BLaER1 treated with 17β-estradiol and CSF1 and Interleukin-3, amounts not matched to agents 10 nM and 100 nM (cell line): ENCODE measurements around the gene MYH11.
"Not testable (repeated sequence)": the region's sequence is repeated elsewhere in the genome, so short reads cannot be mapped to it uniquely, and the experiment has no call there.

ENCODE experiments used
- H3K27ac ChIP-seq, 11 experiments: shearing (Covaris generic); formaldehyde crosslinking; 2 replicates each; pipeline ENCODE4 v1.8.1; 2022
- H3K27me3 ChIP-seq, 11 experiments: shearing (Covaris generic); formaldehyde crosslinking; 2 replicates each; pipeline ENCODE4 v1.8.1; 2022
- H3K36me3 ChIP-seq, 11 experiments: shearing (Covaris generic); formaldehyde crosslinking; 2 replicates each; pipeline ENCODE4 v1.8.1; 2022
- H3K4me1 ChIP-seq, 10 experiments: shearing (Covaris generic); formaldehyde crosslinking; 2 replicates each; pipeline ENCODE4 v1.8.1; 2022
- H3K4me2 ChIP-seq, 11 experiments: shearing (Covaris generic); formaldehyde crosslinking; 2 replicates each; pipeline ENCODE4 v1.8.1; 2022
- H3K4me3 ChIP-seq, 10 experiments: shearing (Covaris generic); formaldehyde crosslinking; 2 replicates each; pipeline ENCODE4 v1.8.1; 2022
- H3K9ac ChIP-seq, 11 experiments: shearing (Covaris generic); formaldehyde crosslinking; 2 replicates each; pipeline ENCODE4 v1.8.1; 2022
- H3K9me3 ChIP-seq, 11 experiments: shearing (Covaris generic); formaldehyde crosslinking; replicated peaks in 1 of 11; 2 replicates each; pipeline ENCODE4 v1.8.1; 2022
- H4K20me1 ChIP-seq, 11 experiments: shearing (Covaris generic); formaldehyde crosslinking; 2 replicates each; pipeline ENCODE4 v1.8.1; 2022
- Cebpa-rat ChIP-seq, 11 experiments: shearing (Covaris generic); IDR thresholded peaks; 2 replicates each; pipeline ENCODE4 v1.8.1; 2022

The MYH11 gene

GRCh38 chr16:15682105-15682570, 174.7 kb downstream of the MYH11 start:
- no peaks in the 10 kb centered on the region for H3K9me3 ChIP-seq
- H4K20me1 ChIP-seq = peaks cover 0 to 40% (median 28%) of the 10 kb centered on the region in 11 experiments; a peak in 18 of 22 replicates
- no peak for TF ChIP-seq Cebpa-rat (IDR thresholded peaks at IDR 0.05)
- no peak overlapping the region for H3K4me3 ChIP-seq
- H3K36me3 ChIP-seq = peaks cover 93 to 100% (median 100%) of the 10 kb centered on the region in 11 experiments
- H3K9ac ChIP-seq = peak overlapping the region in 1 of 11 experiments; percentile 19; a peak in 1 of 22 replicates
- H3K27me3 ChIP-seq = no peaks in the 10 kb centered on the region
- peak overlapping the region in 10 of 11 experiments; percentile 8 to 74 (median 44); a peak in 12 of 22 replicates for H3K27ac ChIP-seq
- peaks cover 7 to 52% (median 37%) of the 10 kb centered on the region in 10 experiments; a peak in 19 of 20 replicates for H3K4me1 ChIP-seq
- peak overlapping the region in 3 of 11 experiments; percentile 25 to 68 (median 32); a peak in 4 of 22 replicates for H3K4me2 ChIP-seq

GRCh38 chr16:15677447-15677846, 179.4 kb downstream of the MYH11 start:
- no peak for TF ChIP-seq Cebpa-rat (IDR thresholded peaks at IDR 0.05)
- Histone ChIP-seq H3K9me3 (no peaks in the 10 kb centered on the region), H3K4me1 (peaks cover 31 to 93% (median 77%) of the 10 kb centered on the region in 10 experiments), H3K4me2 (peak overlapping the region in 6 of 11 experiments; percentile 2 to 95 (median 86); a peak in 5 of 22 replicates), H3K36me3 (peaks cover 72 to 92% (median 90%) of the 10 kb centered on the region in 11 experiments), H3K9ac (peak overlapping the region in 6 of 11 experiments; percentile 5 to 44 (median 18); a peak in 5 of 22 replicates), H3K27me3 (no peaks in the 10 kb centered on the region), H4K20me1 (peaks cover 0 to 7% (median 0%) of the 10 kb centered on the region in 11 experiments; a peak in 2 of 22 replicates), H3K4me3 (no peak overlapping the region), H3K27ac (peak overlapping the region in 10 of 11 experiments; percentile 52 to 99 (median 98); a peak in 19 of 22 replicates)

- Histone ChIP-seq H3K4me1 (peaks cover 41 to 94% (median 81%) of the 10 kb centered on the region in 10 experiments), H3K36me3 (peaks cover 73 to 90% (median 85%) of the 10 kb centered on the region in 11 experiments), H3K9ac (peak overlapping the region in 4 of 11 experiments; percentile 2 to 83 (median 32); a peak in 6 of 22 replicates), H3K27ac (peak overlapping the region in 10 of 11 experiments; percentile 96 to 99 (median 98); a peak in 20 of 22 replicates), H4K20me1 (peaks cover 0 to 7% (median 0%) of the 10 kb centered on the region in 11 experiments; a peak in 1 of 22 replicates), H3K4me2 (peak overlapping the region in 8 of 11 experiments; percentile 82 to 96 (median 90); a peak in 11 of 22 replicates), H3K4me3 (no peak overlapping the region; a peak in 1 of 20 replicates), H3K27me3 (no peaks in the 10 kb centered on the region), H3K9me3 (no peaks in the 10 kb centered on the region)
- TF ChIP-seq Cebpa-rat (IDR thresholded peaks at IDR 0.05) = no peak
These were observed 180.3 kb downstream of the MYH11 start for GRCh38 chr16:15676506-15676905.

GRCh38 chr16:15674571-15674970, 182.3 kb downstream of the MYH11 start:
- Histone ChIP-seq H3K9ac (peak overlapping the region; percentile 83 to 92 (median 89); a peak in 16 of 22 replicates), H3K4me2 (peak overlapping the region; percentile 79 to 96 (median 88)), H3K9me3 (no peaks in the 10 kb centered on the region), H3K4me1 (peaks cover 43 to 97% (median 87%) of the 10 kb centered on the region in 10 experiments), H3K27ac (peak overlapping the region; percentile 96 to 99 (median 98); a peak in 21 of 22 replicates), H3K36me3 (peaks cover 73 to 90% (median 86%) of the 10 kb centered on the region in 11 experiments), H4K20me1 (no peaks in the 10 kb centered on the region), H3K4me3 (peak overlapping the region in 2 of 10 experiments; percentile 23 to 59; a peak in 1 of 20 replicates), H3K27me3 (no peaks in the 10 kb centered on the region)
- peak in 2 of 11 experiments; percentile 36 to 47; a peak in 2 of 22 replicates for TF ChIP-seq Cebpa-rat (IDR thresholded peaks at IDR 0.05)

GRCh38 chr16:15672514-15673167, 184.2 kb downstream of the MYH11 start:
- Histone ChIP-seq H3K27ac (peak overlapping the region; percentile 96 to 99 (median 98)), H3K36me3 (peaks cover 73 to 90% (median 86%) of the 10 kb centered on the region in 11 experiments), H3K4me3 (peak overlapping the region in 8 of 10 experiments; percentile 17 to 59 (median 36); a peak in 14 of 20 replicates), H3K27me3 (no peaks in the 10 kb centered on the region), H3K4me2 (peak overlapping the region; percentile 79 to 96 (median 88)), H3K4me1 (peaks cover 42 to 97% (median 81%) of the 10 kb centered on the region in 10 experiments), H3K9me3 (no peaks in the 10 kb centered on the region), H3K9ac (peak overlapping the region; percentile 83 to 92 (median 89)), H4K20me1 (no peaks in the 10 kb centered on the region; a peak in 1 of 22 replicates)
- TF ChIP-seq Cebpa-rat (IDR thresholded peaks at IDR 0.05) = peak; percentile 98 to 100 (median 99)

GRCh38 chr16:15672127-15672513, 184.7 kb downstream of the MYH11 start:
- Histone ChIP-seq H3K4me2 (peak overlapping the region; percentile 77 to 96 (median 88)), H3K9ac (peak overlapping the region; percentile 83 to 92 (median 89)), H3K4me3 (peak overlapping the region in 4 of 10 experiments; percentile 9 to 33 (median 25); a peak in 6 of 20 replicates), H3K4me1 (peaks cover 42 to 92% (median 77%) of the 10 kb centered on the region in 10 experiments), H3K36me3 (peaks cover 74 to 90% (median 86%) of the 10 kb centered on the region in 11 experiments), H3K27ac (peak overlapping the region; percentile 96 to 99 (median 98))
- TF ChIP-seq Cebpa-rat (IDR thresholded peaks at IDR 0.05) = peak in 3 of 11 experiments; percentile 32 to 64 (median 46); a peak in 3 of 22 replicates
- not testable (repeated sequence) for H4K20me1 ChIP-seq, H3K27me3 ChIP-seq, H3K9me3 ChIP-seq

- Histone ChIP-seq H3K27ac (peak overlapping the region; percentile 96 to 99 (median 98)), H3K36me3 (peaks cover 74 to 90% (median 86%) of the 10 kb centered on the region in 11 experiments)
These were observed 185.2 kb downstream of the MYH11 start for GRCh38 chr16:15671530-15672117.

GRCh38 chr16:15667091-15667742, 189.6 kb downstream of the MYH11 start:
- Histone ChIP-seq H3K9ac (no peak overlapping the region), H3K4me1 (peaks cover 16 to 50% (median 32%) of the 10 kb centered on the region in 10 experiments), H3K4me3 (no peak overlapping the region), H3K27ac (peak overlapping the region in 2 of 11 experiments; percentile 8 to 16; a peak in 2 of 22 replicates), H4K20me1 (peaks cover 7 to 45% (median 35%) of the 10 kb centered on the region in 11 experiments; a peak in 20 of 22 replicates), H3K4me2 (no peak overlapping the region), H3K27me3 (no peaks in the 10 kb centered on the region), H3K9me3 (no peaks in the 10 kb centered on the region), H3K36me3 (peaks cover 93 to 100% (median 99%) of the 10 kb centered on the region in 11 experiments)
- no peak for TF ChIP-seq Cebpa-rat (IDR thresholded peaks at IDR 0.05)

More at GRCh38 chr16:15671530-15672117, 185.2 kb downstream of the MYH11 start:
- Histone ChIP-seq H3K4me1 (peaks cover 42 to 87% (median 72%) of the 10 kb centered on the region in 10 experiments), H4K20me1 (peaks cover 0 to 4% (median 0%) of the 10 kb centered on the region in 11 experiments; a peak in 2 of 22 replicates), H3K4me2 (peak overlapping the region; percentile 77 to 96 (median 88)), H3K27me3 (no peaks in the 10 kb centered on the region), H3K9ac (peak overlapping the region; percentile 83 to 92 (median 89)), H3K9me3 (no peaks in the 10 kb centered on the region), H3K4me3 (peak overlapping the region in 3 of 10 experiments; percentile 9 to 33 (median 23); a peak in 7 of 20 replicates)
- no peak for TF ChIP-seq Cebpa-rat (IDR thresholded peaks at IDR 0.05)
